MM.1S (cell line): ENCODE measurements around the gene FN3KRP.
"Not testable (repeated sequence)": the region's sequence is repeated elsewhere in the genome, so short reads cannot be mapped to it uniquely, and the experiment has no call there.

Experiments
- CTCF ChIP-seq: fragments of 300-600 bp; sonication (generic); IDR thresholded peaks from 2 replicates; pipeline ENCODE4 v1.5.1; 2016; ENCODE audit warnings: antibody characterized with exemption, low read length, mixed read lengths
- EZH2 ChIP-seq: fragments of 300-600 bp; sonication (generic); optimal IDR thresholded peaks from 2 replicates; pipeline ENCODE3; 2017; ENCODE audit warnings: low read depth, mild to moderate bottlenecking, antibody characterized with exemption, low read length, mixed read lengths
- EZH2phosphoT487 ChIP-seq: fragments of 300-600 bp; sonication (generic); IDR thresholded peaks from 2 replicates; pipeline ENCODE4 v1.6.1; 2018; ENCODE audit warnings: antibody characterized with exemption, low read length

GRCh38 chr17:82774456-82774855 is 58.0 kb downstream of the FN3KRP start:
- TF ChIP-seq CTCF, EZH2, EZH2phosphoT487: not testable (repeated sequence)
